AG04450 (cell line): Measurements from ENCODE around the gene FEN1. TPM values are rescaled to one million over a fixed set of nuclear protein-coding genes. Genes with fewer than 3 reads are reported as not detected.

ENCODE experiments used
- CTCF ChIA-PET: fragments of 300-600, 350-600 bp; formaldehyde crosslinking; extraction: SDS; loops from one replicate; lab custom pipeline; 2022; ENCODE audit warnings: antibody characterized with exemption, inconsistent platforms; lab: Charles Lee
- POLR2A ChIA-PET: fragments of 350-600 bp; formaldehyde crosslinking; extraction: SDS; loops from one replicate; lab custom pipeline; 2021; ENCODE audit warnings: antibody characterized with exemption, inconsistent platforms; lab: Yijun Ruan, JAX
- DNase-seq: peaks from one replicate; pipeline ENCODE4 v3.0.0-alpha.2; 2011; ENCODE audit warnings: low read depth, low spot score
- H3K27ac ChIP-seq: one replicate; pipeline ENCODE4 v1.5.1; 2012; ENCODE audit warnings: low read depth, low read length, control low read depth
- H3K27me3 ChIP-seq: one replicate; pipeline ENCODE4 v1.6.0; 2012; ENCODE audit warnings: low read length; ENCODE audit not compliant: control insufficient read depth, insufficient read depth
- H3K4me3 ChIP-seq: 2 replicates; pipeline ENCODE4 v1.5.1; 2011; ENCODE audit warnings: mild to moderate bottlenecking, low read depth, low read length, control low read depth
- H3K9me3 ChIP-seq: 2 replicates; pipeline ENCODE4 v1.5.1; 2012; ENCODE audit warnings: low read length; ENCODE audit not compliant: control insufficient read depth, insufficient read depth
- CTCF ChIP-seq: IDR thresholded peaks from 2 replicates; pipeline ENCODE4 v1.5.1; 2011; ENCODE audit warnings: low read depth, low read length, control low read depth, inconsistent platforms
- polyA plus RNA-seq: library from polyadenylated mRNA; depleted of rRNA; stranded (reverse); fragments of >200 nt; gene quantifications from 2 replicates; pipeline ENCODE4 v1.2.3, GENCODE V29; 2011

FEN1 gene
- polyA plus RNA-seq, 1 experiment: 7.1 TPM

DNA sequence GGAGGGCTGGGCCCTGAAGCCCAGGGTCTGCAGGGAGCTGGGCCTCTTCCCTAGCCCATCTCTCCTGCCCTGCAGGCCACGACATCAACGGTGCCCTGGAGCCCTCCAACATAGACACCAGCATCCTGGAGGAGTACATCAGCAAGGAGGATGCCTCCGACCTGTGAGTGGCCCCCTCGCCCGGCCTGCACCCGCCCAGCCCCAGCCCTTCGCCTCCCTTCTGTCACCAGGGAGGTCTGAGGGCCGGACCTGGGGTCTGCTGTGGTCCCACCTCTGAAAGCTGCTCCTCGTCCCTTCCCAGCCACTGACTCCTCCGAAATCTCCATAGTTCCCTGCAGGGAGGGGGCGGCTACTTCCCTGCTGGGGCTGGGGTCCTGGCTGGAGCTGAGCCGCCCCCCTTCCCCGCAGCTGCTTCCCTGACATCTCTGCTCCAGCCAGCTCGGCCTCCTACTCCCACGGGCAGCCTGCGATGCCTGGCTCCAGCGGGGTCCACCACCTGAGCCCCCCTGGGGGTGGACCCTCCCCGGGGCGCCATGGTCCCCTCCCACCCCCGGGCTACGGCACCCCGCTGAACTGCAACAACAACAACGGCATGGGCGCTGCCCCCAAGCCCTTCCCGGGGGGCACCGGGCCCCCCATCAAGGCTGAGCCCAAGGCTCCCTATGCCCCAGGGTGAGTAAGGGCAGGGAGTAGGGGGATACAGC lies 27.0 kb upstream of the FEN1 start:
- Histone ChIP-seq H3K27me3 (no peaks in the 10 kb centered on the region), H3K27ac (peak overlapping the region; percentile 83), H3K9me3 (no peaks in the 10 kb centered on the region; the same call in 1 of the 2 replicates), H3K4me3 (no peak overlapping the region)
- ChIA-PET POLR2A (interaction anchor here (0.7 kb wide), 1 partner anchor 34 kb away, joined by 3 read pairs; no protein-coding TSS in a partner anchor), CTCF (interaction anchor here (1.0 to 1.4 kb wide), 2 partner anchors 16 to 23 kb away, joined by 3 to 5 read pairs; no protein-coding TSS in a partner anchor)
- no peak for TF ChIP-seq CTCF
- DNase-seq: no peak

DNA sequence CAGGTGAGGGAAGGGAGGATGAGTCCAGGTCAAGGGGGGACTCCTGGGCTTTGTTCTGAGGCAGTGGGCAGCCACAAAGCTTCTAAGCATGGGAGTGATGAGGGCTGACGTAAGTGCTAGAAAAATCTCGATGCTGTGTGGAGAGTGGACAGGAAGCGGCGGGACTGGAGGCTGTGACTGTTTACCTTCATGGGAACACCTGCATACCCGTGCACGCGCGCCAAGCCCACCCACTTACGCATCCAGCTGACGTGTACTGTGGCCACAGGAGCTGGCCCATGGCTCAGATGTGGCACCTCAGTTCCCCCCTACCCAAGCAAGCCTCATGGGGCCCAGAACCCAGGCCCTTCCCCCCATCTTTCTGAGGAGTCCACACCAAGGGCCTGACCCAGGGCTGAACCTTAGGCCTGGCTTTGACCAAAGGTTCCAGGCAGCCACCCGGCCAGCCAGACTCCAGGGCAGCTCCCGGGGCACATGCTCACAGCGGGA lies 26.3 kb upstream of the FEN1 start:
- Histone ChIP-seq H3K27me3 (no peaks in the 10 kb centered on the region), H3K9me3 (no peaks in the 10 kb centered on the region; the same call in 1 of the 2 replicates), H3K4me3 (no peak overlapping the region), H3K27ac (peak overlapping the region; percentile 83)
- no peak for TF ChIP-seq CTCF
- CTCF ChIA-PET: interaction anchor here (1.2 to 1.5 kb wide), 2 partner anchors 13 to 19 kb away, joined by 3 to 7 read pairs; no protein-coding TSS in a partner anchor
- POLR2A ChIA-PET: interaction anchor here (0.7 kb wide), 1 partner anchor 34 kb away, joined by 3 read pairs; no protein-coding TSS in a partner anchor
- DNase-seq: peak; percentile 69

DNA sequence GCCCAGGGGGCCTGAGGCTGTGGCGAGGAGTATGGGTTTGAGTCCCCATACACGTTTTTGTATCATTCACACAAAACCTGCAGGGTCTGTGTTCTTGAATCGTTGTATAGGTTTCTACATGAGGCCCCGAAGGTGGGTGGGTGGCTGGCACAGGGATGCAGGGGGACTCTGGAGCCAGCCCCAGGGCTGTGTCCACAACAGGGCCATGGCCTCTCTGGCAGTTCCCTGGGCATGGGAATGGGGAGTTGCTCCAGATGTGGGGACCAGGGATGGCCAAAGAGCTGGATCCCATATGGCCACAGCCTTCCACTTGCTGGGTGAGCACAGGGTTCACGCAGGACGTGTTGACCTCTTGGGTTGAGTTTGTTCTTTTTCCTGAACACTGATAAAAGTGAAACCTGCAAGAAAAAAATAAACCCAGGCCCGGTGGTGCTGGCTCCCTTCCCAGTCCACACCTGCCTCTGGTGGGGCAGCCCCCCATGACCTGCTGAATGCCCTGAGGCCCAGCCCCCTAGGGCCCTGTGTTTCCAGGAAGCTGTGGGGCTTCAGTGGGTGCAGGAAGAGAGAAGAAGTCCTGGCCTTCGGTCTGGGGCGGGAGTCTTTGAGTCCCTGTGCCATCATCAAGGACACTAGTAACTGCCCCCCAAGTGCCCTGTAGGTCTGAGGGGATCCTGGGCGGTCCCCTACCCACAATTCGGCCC lies 24.2 kb upstream of the FEN1 start:
- H3K27me3 ChIP-seq: no peaks in the 10 kb centered on the region
- no peaks in the 10 kb centered on the region; the same call in 1 of the 2 replicates for H3K9me3 ChIP-seq
- DNase-seq: no peak
- TF ChIP-seq CTCF: no peak
- ChIA-PET POLR2A (interaction anchor here (0.7 kb wide), 1 partner anchor 60 kb away, joined by 12 read pairs; the partner anchor contains the start of gene FADS2), CTCF (interaction anchor here (0.9 kb wide), 1 partner anchor 21 kb away, joined by 3 read pairs; no protein-coding TSS in a partner anchor)
- no peak overlapping the region for H3K4me3 ChIP-seq
- no peak overlapping the region for H3K27ac ChIP-seq

DNA sequence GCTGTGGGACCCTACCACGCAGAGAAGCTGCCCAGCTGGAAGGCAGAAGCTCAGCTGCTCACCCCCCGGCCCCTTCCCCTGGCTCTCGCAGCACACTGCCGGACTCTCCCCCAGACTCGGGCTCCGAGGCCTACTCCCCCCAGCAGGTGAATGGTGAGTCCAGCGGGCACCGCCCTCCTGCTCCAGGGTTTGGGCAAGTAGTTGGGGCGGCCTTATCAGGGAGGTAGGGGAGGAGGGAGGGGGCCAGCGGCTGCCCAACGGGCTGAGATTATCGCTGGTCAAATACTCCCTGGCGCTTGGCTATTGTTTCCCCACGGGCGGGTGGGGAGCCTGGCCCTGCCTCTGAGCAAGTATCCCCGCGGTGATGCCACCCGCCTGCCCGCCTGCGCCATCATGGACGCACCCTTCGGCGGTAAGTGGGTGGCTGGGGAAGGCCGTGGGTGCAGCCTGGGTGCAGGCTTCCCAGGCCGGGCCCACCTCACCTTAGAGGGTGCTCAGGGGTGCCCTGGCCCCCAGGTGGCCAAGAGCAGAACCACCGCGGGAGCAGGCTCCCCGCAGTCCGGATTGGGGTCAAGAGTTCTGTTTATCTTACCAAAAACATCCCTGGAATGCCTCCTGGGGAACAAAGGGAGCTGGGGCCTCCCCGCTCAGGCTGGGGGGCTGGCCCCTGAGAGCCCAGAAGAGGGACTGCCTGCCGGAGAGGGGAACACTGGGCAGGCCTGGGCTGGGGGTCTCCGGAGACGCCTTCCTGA lies 23.4 kb upstream of the FEN1 start:
- DNase-seq: peak; percentile 16
- peak; percentile 61 for TF ChIP-seq CTCF
- Histone ChIP-seq H3K27me3 (no peaks in the 10 kb centered on the region), H3K9me3 (no peaks in the 10 kb centered on the region; the same call in 1 of the 2 replicates), H3K27ac (peak overlapping the region; percentile 11), H3K4me3 (no peak overlapping the region)
- ChIA-PET POLR2A (no interaction called here), CTCF (interaction anchor here (0.6 to 0.9 kb wide), 2 partner anchors 17 to 22 kb away, joined by 3 read pairs; partner anchors contain the start of gene MYRF)
